K562 (cell line): ENCODE data around the gene UHMK1. TPM values are rescaled to one million over a fixed set of nuclear protein-coding genes. Genes with fewer than 3 reads are reported as not detected.
"Not testable (repeated sequence)": the region's sequence is repeated elsewhere in the genome, so short reads cannot be mapped to it uniquely, and the experiment has no call there.

ENCODE experiments used
- ATAC-seq: fragments of 200-7000 bp; cut with Tn5 transposase; 3 replicates; pipeline ENCODE4 v1.9.1; 2020; ENCODE audit warnings: moderate library complexity
- BruUV-seq: library from RNA; stranded (reverse); fragments of 400-500 nt; replicated peaks from 2 replicates; lab custom pipeline; 2021; lab: Mats Ljungman, UMichigan
- CTCF ChIA-PET: fragments of 300-600 bp; formaldehyde crosslinking; extraction: SDS; loops from one replicate; lab custom pipeline; 2021; ENCODE audit warnings: low intra/inter-chr PET ratio; lab: Yijun Ruan, JAX
- POLR2A ChIA-PET: fragments of 300-600, 350-650 bp; sonication (Branson Sonifier 250); formaldehyde crosslinking; extraction: SDS; loops from one replicate; lab custom pipeline; 2021; ENCODE audit warnings: antibody characterized with exemption, inconsistent platforms; lab: Yijun Ruan, JAX
- DNase-seq, 4 experiments: peaks; one replicate each; pipeline versions ENCODE4 v3.0.0 to v3.0.0-alpha.2; 2011 to 2018; ENCODE audit warnings: low spot score in 3 of 4, mixed read lengths in 3 of 4; ENCODE audit errors: extremely low read depth in 1 of 4
- FAIRE-seq: peaks from 2 replicates; lab custom pipeline; 2011; peaks lifted over from hg19 to GRCh38; lab: Jason Lieb, UNC
- H2AFZ ChIP-seq: 2 replicates; pipeline ENCODE4 v1.6.0; 2011; ENCODE audit warnings: low read depth, low read length, control low read depth, inconsistent platforms
- H3K27ac ChIP-seq: fragments of 200-600 bp; 3 replicates; pipeline ENCODE4 v1.8.0; 2011; ENCODE audit warnings: low read depth, mild to moderate bottlenecking, control low read depth, inconsistent platforms, low read length, moderate library complexity, mixed read lengths; ENCODE audit errors: extremely low read depth
- H3K27me3 ChIP-seq, 2 experiments: fragments of 300-600 bp in 1 of 2; 2 replicates in 1 of 2; 3 replicates in 1 of 2; pipeline versions ENCODE4 v1.6.0 to v1.8.0; 2011; ENCODE audit warnings: inconsistent platforms in 2 of 2, low read length in 2 of 2, mild to moderate bottlenecking in 1 of 2, mixed read lengths in 1 of 2, moderate library complexity in 1 of 2; ENCODE audit not compliant: control insufficient read depth in 2 of 2, insufficient read depth in 2 of 2
- H3K36me3 ChIP-seq: fragments of 300-600 bp; 3 replicates; pipeline ENCODE4 v1.8.0; 2011; ENCODE audit warnings: mild to moderate bottlenecking, low read length, inconsistent platforms; ENCODE audit not compliant: control insufficient read depth, insufficient read depth
- H3K4me1 ChIP-seq, 2 experiments: fragments of 200-600 bp in 1 of 2; replicated peaks in 1 of 2; 2 replicates in 1 of 2; 3 replicates in 1 of 2; pipeline versions ENCODE4 v1.5.1 to v1.8.0; 2011; ENCODE audit warnings: inconsistent platforms in 2 of 2, low read length in 2 of 2, mild to moderate bottlenecking in 1 of 2, mixed read lengths in 1 of 2, moderate library complexity in 1 of 2; ENCODE audit not compliant: control insufficient read depth in 2 of 2, insufficient read depth in 2 of 2
- H3K4me2 ChIP-seq: 2 replicates; pipeline ENCODE4 v1.6.1; 2011; ENCODE audit warnings: low read length, control low read depth, inconsistent platforms, mixed read lengths; ENCODE audit not compliant: insufficient read depth
- H3K4me3 ChIP-seq: fragments of 200-600 bp; sonication (generic), shearing (Covaris generic); 2 replicates; pipeline ENCODE4 v1.5.1; 2016; ENCODE audit warnings: control low read depth, inconsistent platforms
- H3K79me2 ChIP-seq: fragments of 200-600 bp; 3 replicates; pipeline ENCODE4 v1.8.0; 2011; ENCODE audit warnings: low read length, inconsistent platforms; ENCODE audit not compliant: control insufficient read depth, insufficient read depth
- H3K9ac ChIP-seq, 2 experiments: 2 replicates each; pipeline versions ENCODE4 v1.6.0 to v1.6.1; 2011; ENCODE audit warnings: low read depth in 2 of 2, low read length in 2 of 2, control low read depth in 1 of 2, inconsistent platforms in 1 of 2, mild to moderate bottlenecking in 1 of 2, mixed read lengths in 1 of 2; ENCODE audit not compliant: insufficient read depth in 1 of 2
- H3K9me1 ChIP-seq: one replicate; pipeline ENCODE4 v1.6.0; 2011; ENCODE audit warnings: inconsistent platforms, mild to moderate bottlenecking, low read length, moderate library complexity; ENCODE audit not compliant: control insufficient read depth, insufficient read depth
- H3K9me3 ChIP-seq: replicated peaks from 2 replicates; pipeline ENCODE4 v1.5.1; 2011; ENCODE audit warnings: low read depth, low read length, inconsistent platforms; ENCODE audit not compliant: control insufficient read depth, insufficient read depth
- H4K20me1 ChIP-seq: replicated peaks from 2 replicates; pipeline ENCODE4 v1.6.1; 2011; ENCODE audit warnings: low read length, inconsistent platforms, mixed read lengths; ENCODE audit not compliant: control insufficient read depth, insufficient read depth
- CTCF ChIP-seq, 3 experiments: IDR thresholded peaks in 2 of 3; conservative IDR thresholded peaks in 1 of 3; 2 replicates each; pipeline ENCODE4 v1.5.1; 2011 to 2012; ENCODE audit warnings: low read length in 3 of 3, mild to moderate bottlenecking in 3 of 3, control low read depth in 2 of 3, improper control_type of control experiment in 1 of 3, inconsistent platforms in 1 of 3, low read depth in 1 of 3, mixed read lengths in 1 of 3, moderate library complexity in 1 of 3; ENCODE audit not compliant: insufficient read depth in 2 of 3
- KDM1A ChIP-seq, 2 experiments: fragments of 450-650 bp; IDR thresholded peaks; 2 replicates each; pipeline ENCODE4 v1.6.1; 2016; ENCODE audit warnings: mild to moderate bottlenecking in 2 of 2
- WGBS: fragments of 100-300 bp; shearing (Covaris generic); methylation state at CpG from one replicate; pipeline ENCODE4 v1.1.6; 2016; ENCODE audit warnings: low coverage, mixed read lengths; ENCODE audit not compliant: insufficient coverage; ENCODE audit errors: missing lambda C conversion rate; 5-methylcytosine and 5-hydroxymethylcytosine counted together
- in situ Hi-C: fragments of 300-500 bp; cut with MboI; formaldehyde crosslinking; loops from 4 replicates; pipeline ENCODE4 v1.15.0; 2018; ENCODE audit warnings: inconsistent platforms, mixed read lengths
- intact Hi-C: fragments of 100-400 bp; cut with micrococcal nuclease; formaldehyde crosslinking; loops from 2 replicates; pipeline ENCODE4 v1.14.2; 2022
- polyA plus RNA-seq, 8 experiments: library from polyadenylated mRNA; depleted of rRNA in 4 of 8; stranded (reverse) in 5 of 8; unstranded in 3 of 8; fragments of >200 nt; fragmentation: Nextera tagmentation in 2 of 8; fragmentation: Illumina TruSeq in 1 of 8; extraction: Ambion mirVana in 2 of 8; extraction: Trizol in 1 of 8; gene quantifications; 2 replicates each; pipeline versions ENCODE4 v1.2.1 to v1.2.3, GENCODE V29; 2011 to 2014; ENCODE audit warnings: inconsistent platforms in 1 of 8, missing spikeins in 1 of 8
- total RNA-seq, 7 experiments: library from RNA; depleted of rRNA in 6 of 7; stranded (reverse); fragments of >200 nt in 6 of 7; fragmentation: Illumina TruSeq in 2 of 7; extraction: Trizol in 2 of 7; gene quantifications; 2 replicates each; pipeline versions ENCODE4 v1.2.1 to v1.2.3, GENCODE V29; 2011 to 2021; ENCODE audit warnings: low replicate concordance in 1 of 7
- TF ChIP-seq, protein P1 (sequence below), 2 experiments: IDR thresholded peaks in 1 of 2; conservative IDR thresholded peaks in 1 of 2; 2 replicates each; pipeline ENCODE4 v1.6.1; 2016; ENCODE audit warnings: low read depth in 2 of 2, mild to moderate bottlenecking in 1 of 2, missing compliant biosample characterization in 1 of 2, missing genetic modification characterization in 1 of 2, moderate library complexity in 1 of 2

The UHMK1 gene
- total and polyA plus RNA-seq, 9 of the 15 experiments (the other 6 are each of a cell fraction or from before 2014, with no cell fraction given): 13.1 to 72.4 (median 38.3) TPM

- H3K4me1 ChIP-seq, H3K9me1 ChIP-seq, H3K36me3 ChIP-seq, ATAC-seq, BruUV-seq, CTCF ChIA-PET, H3K27ac ChIP-seq, H3K9ac ChIP-seq, POLR2A ChIA-PET, intact Hi-C loops, H3K27me3 ChIP-seq, DNase-seq, H3K9me3 ChIP-seq, in situ Hi-C loops, H3K4me2 ChIP-seq, H2AFZ ChIP-seq, FAIRE-seq, H3K79me2 ChIP-seq, H3K4me3 ChIP-seq, H4K20me1 ChIP-seq: not testable (repeated sequence)
- 64% methylated on average over 1 of the region's 3 CpGs for WGBS
Measured at GRCh38 chr1:162454361-162454760, 43.3 kb upstream of the UHMK1 start.

DNA sequence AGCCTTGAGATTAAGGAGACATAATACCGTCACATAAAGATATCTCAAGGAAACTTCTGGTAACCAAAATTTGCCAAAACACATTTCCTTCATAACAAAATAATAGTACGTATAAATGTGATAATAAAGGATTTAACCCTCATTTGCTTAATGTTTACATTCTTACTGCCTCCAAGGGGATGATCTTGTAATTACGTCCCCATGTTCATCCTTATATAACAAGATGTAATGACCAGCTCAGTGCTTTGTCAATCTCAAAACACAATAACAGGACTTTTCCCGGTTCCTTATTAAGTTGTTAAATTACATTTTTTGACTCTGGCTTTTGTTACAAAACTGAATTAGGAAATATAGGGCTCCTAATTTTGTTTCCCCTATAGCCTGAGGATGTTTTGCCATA lies 41.3 kb upstream of the UHMK1 start:
- CTCF ChIA-PET: no interaction called here
- H3K27ac ChIP-seq: no peak overlapping the region
- FAIRE-seq: no peak

More for the DNA sequence above, 41.3 kb upstream of the UHMK1 start:
- Histone ChIP-seq H3K27me3 (no peaks in the 10 kb centered on the region), H3K4me1 (peaks cover 0 to 4% of the 10 kb centered on the region in 2 experiments; a peak in 2 of 5 replicates), H3K4me2 (no peak overlapping the region), H3K9ac (no peak overlapping the region), H3K4me3 (no peak overlapping the region), H2AFZ (no peak overlapping the region), H3K9me1 (no peaks in the 10 kb centered on the region), H4K20me1 (no peaks in the 10 kb centered on the region), H3K79me2 (no peaks in the 10 kb centered on the region), H3K36me3 (no peaks in the 10 kb centered on the region), H3K9me3 (no peaks in the 10 kb centered on the region)
- intact Hi-C loops (no loop called here), in situ Hi-C loops (no loop called here)
- POLR2A ChIA-PET: no interaction called here
- 54% methylated on average over 4 of the region's 4 CpGs for WGBS
- TF ChIP-seq, protein P1, sequence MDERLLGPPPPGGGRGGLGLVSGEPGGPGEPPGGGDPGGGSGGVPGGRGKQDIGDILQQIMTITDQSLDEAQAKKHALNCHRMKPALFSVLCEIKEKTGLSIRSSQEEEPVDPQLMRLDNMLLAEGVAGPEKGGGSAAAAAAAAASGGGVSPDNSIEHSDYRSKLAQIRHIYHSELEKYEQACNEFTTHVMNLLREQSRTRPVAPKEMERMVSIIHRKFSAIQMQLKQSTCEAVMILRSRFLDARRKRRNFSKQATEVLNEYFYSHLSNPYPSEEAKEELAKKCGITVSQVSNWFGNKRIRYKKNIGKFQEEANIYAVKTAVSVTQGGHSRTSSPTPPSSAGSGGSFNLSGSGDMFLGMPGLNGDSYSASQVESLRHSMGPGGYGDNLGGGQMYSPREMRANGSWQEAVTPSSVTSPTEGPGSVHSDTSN (CRISPR knock-in tag; IDR thresholded peaks at IDR 0.05; ENCODE audit: low read depth): no peak
- TF ChIP-seq, protein P1 (tag; conservative IDR thresholded peaks at IDR 0.05; ENCODE audit: low read depth): no peak
- TF ChIP-seq CTCF (IDR thresholded peaks at IDR 0.05 in 2 of 3, conservative IDR thresholded peaks at IDR 0.05 in 1 of 3; ENCODE audit: insufficient read depth in 2 of 3, low read depth in 1 of 3, low read length in 3 of 3) (peak in 1 of 3 experiments; percentile 15; a peak in 1 of 6 replicates), KDM1A (IDR thresholded peaks at IDR 0.05) (0 out of 4 replicates have a peak, but pooled peaks of 1 of the 2 experiments have one; percentile 35)
- BruUV-seq: no TSS peak
- no peak for DNase-seq
- peak; percentile 54; the same call in 2 of the 3 replicates for ATAC-seq
